ENCODE data around the gene SERINC2.

DNA sequence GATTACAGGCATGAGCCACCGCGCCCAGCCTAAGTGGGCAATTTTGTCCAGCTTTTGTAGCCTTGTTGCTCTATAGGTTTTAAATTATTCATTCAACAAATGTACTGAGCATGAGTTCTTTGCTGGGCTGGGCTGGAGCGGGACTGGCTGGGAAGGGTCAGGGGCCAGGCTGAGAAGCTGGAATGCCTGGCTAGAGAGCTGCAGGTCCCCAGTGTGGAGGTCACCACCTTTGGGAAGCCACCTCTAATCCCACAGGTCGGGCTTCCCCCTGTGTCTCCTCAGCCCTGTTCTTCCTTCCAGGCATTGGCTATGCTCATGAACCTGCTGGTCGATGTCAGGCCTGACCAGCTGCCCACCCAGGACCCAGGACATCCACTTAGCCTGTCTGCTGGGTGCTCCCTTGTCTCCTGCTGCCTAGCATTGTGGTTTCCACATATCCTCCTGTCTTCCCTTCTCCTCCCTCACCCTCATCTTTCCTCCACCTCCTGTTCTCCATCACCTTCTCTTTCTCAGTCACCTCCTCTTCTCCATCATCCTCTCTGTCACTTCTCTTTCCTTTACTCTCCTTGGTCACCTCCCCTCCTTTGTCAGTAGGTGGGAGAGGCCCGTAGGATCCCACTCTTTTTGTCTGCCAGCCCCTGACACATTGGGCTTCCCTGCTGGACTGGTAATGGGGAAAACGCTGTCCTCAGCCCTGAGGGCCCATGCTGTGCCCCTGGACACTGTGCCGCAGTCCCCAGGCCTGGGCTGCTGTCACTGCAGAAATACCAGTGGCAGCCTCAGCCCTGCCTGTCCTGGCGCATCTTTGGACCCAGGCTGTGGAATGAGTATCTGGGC is 23.8 kb downstream of the SERINC2 start:
- no peak for TF ChIP-seq POLR2A (IDR thresholded peaks at IDR 0.05; ENCODE audit: control extremely low read depth in 1 of 2, low read depth in 2 of 2, low read length in 2 of 2)
- no peak for TF ChIP-seq ZNF274 (IDR thresholded peaks at IDR 0.05; ENCODE audit: borderline replicate concordance, extremely low read depth, low read length)
- no peak for TF ChIP-seq EP300 (IDR thresholded peaks at IDR 0.05; ENCODE audit: borderline replicate concordance in 1 of 2, low read depth in 2 of 2, low read length in 2 of 2)
